ENCODE measurements around the gene THPO.

THPO gene

DNA sequence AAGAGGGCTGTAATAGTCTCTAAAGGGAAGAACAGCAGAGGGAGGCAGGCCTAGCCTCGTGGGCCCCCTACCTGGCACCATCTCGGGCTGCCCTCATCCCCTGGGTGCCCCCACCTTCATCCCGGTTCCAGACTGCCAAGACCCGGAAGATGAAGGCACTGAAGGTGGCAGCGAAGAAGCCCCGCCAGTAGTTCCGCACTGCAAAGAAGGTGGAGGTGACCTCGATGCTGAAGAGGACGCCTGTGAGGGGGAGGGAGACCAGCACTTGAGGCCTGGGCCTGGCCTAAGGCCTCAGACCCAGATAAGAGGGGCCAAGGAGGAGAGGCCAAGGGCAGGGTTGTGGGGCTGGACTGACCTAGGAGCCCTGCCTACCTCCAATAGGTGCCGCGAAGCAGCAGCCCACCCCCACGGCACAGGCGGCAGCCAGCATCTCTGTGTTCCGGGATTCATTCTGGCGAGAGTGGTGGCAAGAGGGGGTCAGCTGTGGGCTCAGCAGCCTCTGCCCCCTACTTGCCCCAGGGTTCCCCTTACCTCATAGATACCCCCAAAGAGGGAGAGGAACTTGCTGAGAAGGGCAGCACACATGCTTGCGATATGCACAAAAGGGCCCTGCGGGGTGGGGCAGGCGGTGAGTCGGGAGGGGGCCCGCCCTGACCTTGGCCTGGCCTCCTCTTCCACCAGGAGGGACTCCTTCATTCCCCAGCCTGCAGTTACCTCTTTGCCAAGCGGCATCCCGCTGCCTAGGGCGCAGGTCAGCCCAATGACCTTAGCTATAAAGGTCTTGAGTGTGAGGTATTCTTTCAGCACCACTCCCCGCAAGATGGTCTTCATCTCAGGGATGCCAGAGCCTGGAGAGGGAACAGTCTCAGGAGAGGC, 20.5 kb downstream of the THPO start:
- ATAC-seq = no peak
- TF ChIP-seq TCF4 (CRISPR knock-in tag; IDR thresholded peaks at IDR 0.05; ENCODE audit: borderline replicate concordance) (no peak), CSDC2 (CRISPR knock-in tag; IDR thresholded peaks at IDR 0.05) (no peak), ISL1 (CRISPR knock-in tag; IDR thresholded peaks at IDR 0.05) (no peak), PPARA (CRISPR knock-in tag; IDR thresholded peaks at IDR 0.05; ENCODE audit: borderline replicate concordance) (no peak), ZFP30 (CRISPR knock-in tag; IDR thresholded peaks at IDR 0.05) (no peak), ZNF565 (CRISPR knock-in tag; conservative IDR thresholded peaks at IDR 0.05; ENCODE audit: low read depth) (no peak), SNAI2 (CRISPR knock-in tag; IDR thresholded peaks at IDR 0.05) (no peak), ESRRG (CRISPR knock-in tag; IDR thresholded peaks at IDR 0.05) (no peak), ZNF70 (CRISPR knock-in tag; IDR thresholded peaks at IDR 0.05) (no peak)
- TF ChIP-seq, protein P1, sequence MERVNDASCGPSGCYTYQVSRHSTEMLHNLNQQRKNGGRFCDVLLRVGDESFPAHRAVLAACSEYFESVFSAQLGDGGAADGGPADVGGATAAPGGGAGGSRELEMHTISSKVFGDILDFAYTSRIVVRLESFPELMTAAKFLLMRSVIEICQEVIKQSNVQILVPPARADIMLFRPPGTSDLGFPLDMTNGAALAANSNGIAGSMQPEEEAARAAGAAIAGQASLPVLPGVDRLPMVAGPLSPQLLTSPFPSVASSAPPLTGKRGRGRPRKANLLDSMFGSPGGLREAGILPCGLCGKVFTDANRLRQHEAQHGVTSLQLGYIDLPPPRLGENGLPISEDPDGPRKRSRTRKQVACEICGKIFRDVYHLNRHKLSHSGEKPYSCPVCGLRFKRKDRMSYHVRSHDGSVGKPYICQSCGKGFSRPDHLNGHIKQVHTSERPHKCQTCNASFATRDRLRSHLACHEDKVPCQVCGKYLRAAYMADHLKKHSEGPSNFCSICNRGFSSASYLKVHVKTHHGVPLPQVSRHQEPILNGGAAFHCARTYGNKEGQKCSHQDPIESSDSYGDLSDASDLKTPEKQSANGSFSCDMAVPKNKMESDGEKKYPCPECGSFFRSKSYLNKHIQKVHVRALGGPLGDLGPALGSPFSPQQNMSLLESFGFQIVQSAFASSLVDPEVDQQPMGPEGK (CRISPR knock-in tag; IDR thresholded peaks at IDR 0.05; ENCODE audit: borderline replicate concordance) = no peak
- TF ChIP-seq, protein P2, sequence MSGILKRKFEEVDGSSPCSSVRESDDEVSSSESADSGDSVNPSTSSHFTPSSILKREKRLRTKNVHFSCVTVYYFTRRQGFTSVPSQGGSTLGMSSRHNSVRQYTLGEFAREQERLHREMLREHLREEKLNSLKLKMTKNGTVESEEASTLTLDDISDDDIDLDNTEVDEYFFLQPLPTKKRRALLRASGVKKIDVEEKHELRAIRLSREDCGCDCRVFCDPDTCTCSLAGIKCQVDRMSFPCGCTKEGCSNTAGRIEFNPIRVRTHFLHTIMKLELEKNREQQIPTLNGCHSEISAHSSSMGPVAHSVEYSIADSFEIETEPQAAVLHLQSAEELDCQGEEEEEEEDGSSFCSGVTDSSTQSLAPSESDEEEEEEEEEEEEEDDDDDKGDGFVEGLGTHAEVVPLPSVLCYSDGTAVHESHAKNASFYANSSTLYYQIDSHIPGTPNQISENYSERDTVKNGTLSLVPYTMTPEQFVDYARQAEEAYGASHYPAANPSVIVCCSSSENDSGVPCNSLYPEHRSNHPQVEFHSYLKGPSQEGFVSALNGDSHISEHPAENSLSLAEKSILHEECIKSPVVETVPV (CRISPR knock-in tag; IDR thresholded peaks at IDR 0.05) = no peak

DNA sequence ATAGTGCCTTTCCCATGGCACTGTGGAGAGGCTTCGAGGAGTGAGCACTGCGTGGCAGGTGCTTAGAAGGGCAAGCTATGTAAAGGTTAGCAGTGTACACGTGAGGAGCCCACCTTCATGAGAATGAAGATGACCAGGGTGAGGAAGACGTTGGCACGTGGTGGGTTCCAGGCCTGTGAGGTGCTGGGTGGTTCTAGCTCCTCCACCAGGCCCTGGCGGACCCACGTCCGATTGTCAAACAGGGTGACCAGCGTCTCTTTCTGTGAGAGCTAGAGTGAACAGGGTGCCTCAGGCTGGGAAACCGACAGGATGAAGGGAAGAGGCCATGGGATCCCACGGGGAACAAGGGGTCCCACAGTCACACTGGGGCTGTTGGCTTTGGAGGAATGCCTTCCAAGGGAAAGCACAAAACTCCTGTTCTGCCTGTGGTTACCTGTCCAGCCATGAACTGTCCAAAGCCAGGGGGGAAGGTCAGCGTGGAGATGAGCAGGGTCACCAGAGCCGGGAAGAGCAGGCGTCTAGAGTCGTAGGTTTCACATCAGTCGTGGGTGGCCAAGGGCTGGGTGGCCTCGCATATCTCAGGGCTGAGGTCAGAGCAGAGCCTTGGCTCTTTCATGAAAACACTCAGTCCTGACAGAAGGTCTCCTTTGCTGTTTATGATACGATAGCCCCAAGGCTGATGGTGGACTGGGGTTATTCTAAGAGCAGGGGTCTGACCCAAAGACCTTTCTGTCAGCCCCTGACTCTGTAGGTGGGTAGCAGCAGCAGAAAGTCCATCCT, 22.6 kb downstream of the THPO start:
- no peak for TF ChIP-seq ZNF565 (CRISPR knock-in tag; conservative IDR thresholded peaks at IDR 0.05; ENCODE audit: low read depth)
- TF ChIP-seq SNAI2 (CRISPR knock-in tag; IDR thresholded peaks at IDR 0.05) = no peak
- TF ChIP-seq ZFP3 (CRISPR knock-in tag; IDR thresholded peaks at IDR 0.05) = no peak
- no peak for TF ChIP-seq ZC3H10 (CRISPR knock-in tag; IDR thresholded peaks at IDR 0.05)
- TF ChIP-seq, protein P3, sequence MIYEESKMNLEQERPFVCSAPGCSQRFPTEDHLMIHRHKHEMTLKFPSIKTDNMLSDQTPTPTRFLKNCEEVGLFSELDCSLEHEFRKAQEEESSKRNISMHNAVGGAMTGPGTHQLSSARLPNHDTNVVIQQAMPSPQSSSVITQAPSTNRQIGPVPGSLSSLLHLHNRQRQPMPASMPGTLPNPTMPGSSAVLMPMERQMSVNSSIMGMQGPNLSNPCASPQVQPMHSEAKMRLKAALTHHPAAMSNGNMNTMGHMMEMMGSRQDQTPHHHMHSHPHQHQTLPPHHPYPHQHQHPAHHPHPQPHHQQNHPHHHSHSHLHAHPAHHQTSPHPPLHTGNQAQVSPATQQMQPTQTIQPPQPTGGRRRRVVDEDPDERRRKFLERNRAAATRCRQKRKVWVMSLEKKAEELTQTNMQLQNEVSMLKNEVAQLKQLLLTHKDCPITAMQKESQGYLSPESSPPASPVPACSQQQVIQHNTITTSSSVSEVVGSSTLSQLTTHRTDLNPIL (CRISPR knock-in tag; IDR thresholded peaks at IDR 0.05; ENCODE audit: low read depth) = no peak
- TF ChIP-seq, protein P2 (CRISPR knock-in tag; IDR thresholded peaks at IDR 0.05) = no peak
- no peak for TF ChIP-seq ESRRG (CRISPR knock-in tag; IDR thresholded peaks at IDR 0.05)
- no peak for TF ChIP-seq TOX (CRISPR knock-in tag; IDR thresholded peaks at IDR 0.05; ENCODE audit: borderline replicate concordance)
- TF ChIP-seq, protein P4, sequence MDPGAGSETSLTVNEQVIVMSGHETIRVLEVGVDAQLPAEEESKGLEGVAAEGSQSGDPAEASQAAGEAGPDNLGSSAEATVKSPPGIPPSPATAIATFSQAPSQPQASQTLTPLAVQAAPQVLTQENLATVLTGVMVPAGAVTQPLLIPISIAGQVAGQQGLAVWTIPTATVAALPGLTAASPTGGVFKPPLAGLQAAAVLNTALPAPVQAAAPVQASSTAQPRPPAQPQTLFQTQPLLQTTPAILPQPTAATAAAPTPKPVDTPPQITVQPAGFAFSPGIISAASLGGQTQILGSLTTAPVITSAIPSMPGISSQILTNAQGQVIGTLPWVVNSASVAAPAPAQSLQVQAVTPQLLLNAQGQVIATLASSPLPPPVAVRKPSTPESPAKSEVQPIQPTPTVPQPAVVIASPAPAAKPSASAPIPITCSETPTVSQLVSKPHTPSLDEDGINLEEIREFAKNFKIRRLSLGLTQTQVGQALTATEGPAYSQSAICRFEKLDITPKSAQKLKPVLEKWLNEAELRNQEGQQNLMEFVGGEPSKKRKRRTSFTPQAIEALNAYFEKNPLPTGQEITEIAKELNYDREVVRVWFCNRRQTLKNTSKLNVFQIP (CRISPR knock-in tag; IDR thresholded peaks at IDR 0.05; ENCODE audit: borderline replicate concordance, low read depth) = no peak
- TF ChIP-seq ISL1 (CRISPR knock-in tag; IDR thresholded peaks at IDR 0.05) = no peak
- no peak for TF ChIP-seq TCF4 (CRISPR knock-in tag; IDR thresholded peaks at IDR 0.05; ENCODE audit: borderline replicate concordance)
- TF ChIP-seq PPARA (CRISPR knock-in tag; IDR thresholded peaks at IDR 0.05; ENCODE audit: borderline replicate concordance) = no peak
- TF ChIP-seq RARB (CRISPR knock-in tag; IDR thresholded peaks at IDR 0.05) = no peak
- no peak for TF ChIP-seq OSR1 (CRISPR knock-in tag; IDR thresholded peaks at IDR 0.05)
- ATAC-seq = no peak

DNA sequence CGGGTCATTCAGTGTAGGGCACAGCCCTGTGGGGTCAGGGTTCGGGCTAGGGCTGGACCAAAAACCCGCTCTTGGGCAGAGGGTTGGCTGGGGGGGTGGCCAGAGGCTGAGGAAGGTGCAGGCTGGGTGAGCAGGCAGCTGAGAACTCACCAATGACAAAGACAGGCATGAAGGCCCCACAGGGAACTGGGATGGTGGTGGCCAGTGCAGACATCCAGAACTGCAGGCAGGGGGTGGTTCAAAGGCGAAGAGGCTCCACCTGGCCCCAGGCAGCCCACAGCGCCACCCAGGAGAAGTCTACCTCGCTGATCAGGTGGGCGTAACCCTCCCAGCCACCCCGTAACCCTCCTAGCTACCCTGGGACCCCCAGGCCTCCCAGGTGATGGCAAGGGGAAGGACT, 23.3 kb downstream of the THPO start:
- ATAC-seq = peak; percentile 6

More for the DNA sequence above, 23.3 kb downstream of the THPO start:
- TF ChIP-seq BACH2 (CRISPR knock-in tag; IDR thresholded peaks at IDR 0.05; ENCODE audit: borderline replicate concordance) (no peak), CSDC2 (CRISPR knock-in tag; IDR thresholded peaks at IDR 0.05) (no peak), ZNF8 (CRISPR knock-in tag; IDR thresholded peaks at IDR 0.05) (no peak), ZNF565 (CRISPR knock-in tag; conservative IDR thresholded peaks at IDR 0.05; ENCODE audit: low read depth) (no peak), ISL1 (CRISPR knock-in tag; IDR thresholded peaks at IDR 0.05) (no peak), RARB (CRISPR knock-in tag; IDR thresholded peaks at IDR 0.05) (no peak), SNAI2 (CRISPR knock-in tag; IDR thresholded peaks at IDR 0.05) (no peak), ZNF70 (CRISPR knock-in tag; IDR thresholded peaks at IDR 0.05) (no peak)
- TF ChIP-seq, protein P2 (CRISPR knock-in tag; IDR thresholded peaks at IDR 0.05) = no peak
- TF ChIP-seq, protein P4 (CRISPR knock-in tag; IDR thresholded peaks at IDR 0.05; ENCODE audit: borderline replicate concordance, low read depth) = no peak

All from SK-N-SH treated with all-trans-retinoic acid at 6 μM for 48 hours (cell line).